Measurements from ENCODE around the gene SHQ1.

GRCh38 chr3:72810063-72810462, 38.2 kb downstream of the SHQ1 start:
- TF ChIP-seq POLR2A (IDR thresholded peaks at IDR 0.05; ENCODE audit: extremely low read depth, insufficient read length): no peak
- TF ChIP-seq CTCF (IDR thresholded peaks at IDR 0.05; ENCODE audit: low read depth, low read length): no peak
- no peak for TF ChIP-seq MAX (IDR thresholded peaks at IDR 0.05; ENCODE audit: low read depth, low read length)

Data from NB4 (cell line).